Measurements from ENCODE around the gene TPD52L1.

The TPD52L1 gene

DNA sequence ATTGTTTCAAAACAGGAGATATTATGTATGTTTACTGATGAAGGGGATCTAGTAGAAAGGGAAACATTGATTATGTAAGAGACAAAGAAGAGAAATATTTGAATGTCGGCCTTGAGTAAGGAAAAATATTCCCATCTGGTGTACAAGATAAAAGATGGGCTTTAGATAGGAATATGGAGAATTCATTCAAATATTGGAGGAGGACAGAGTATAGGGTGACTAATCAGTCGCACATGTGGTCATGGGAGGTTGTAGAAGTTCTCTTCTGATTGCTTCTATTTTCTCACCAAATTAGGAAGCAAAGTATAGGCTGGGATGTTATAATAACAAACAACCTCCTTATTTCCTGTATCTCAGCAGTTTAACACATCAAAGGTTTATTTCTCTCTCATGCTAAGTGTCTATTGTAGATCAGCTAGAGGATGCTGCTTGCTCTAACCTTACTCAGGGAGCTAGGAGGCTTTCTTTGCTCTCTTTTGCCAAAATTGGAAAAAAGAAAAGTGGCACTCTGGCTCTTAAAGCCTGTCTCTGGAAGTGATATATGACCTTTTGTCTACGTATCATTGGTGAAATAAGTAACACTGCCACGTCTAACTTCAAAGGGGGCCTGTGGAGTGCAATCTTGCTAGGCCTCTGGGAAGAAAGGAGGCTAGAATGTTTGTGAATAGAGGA, 149.4 kb downstream of the TPD52L1 start:
- no peak for DNase-seq (ENCODE audit: low read depth, low spot score)

DNA sequence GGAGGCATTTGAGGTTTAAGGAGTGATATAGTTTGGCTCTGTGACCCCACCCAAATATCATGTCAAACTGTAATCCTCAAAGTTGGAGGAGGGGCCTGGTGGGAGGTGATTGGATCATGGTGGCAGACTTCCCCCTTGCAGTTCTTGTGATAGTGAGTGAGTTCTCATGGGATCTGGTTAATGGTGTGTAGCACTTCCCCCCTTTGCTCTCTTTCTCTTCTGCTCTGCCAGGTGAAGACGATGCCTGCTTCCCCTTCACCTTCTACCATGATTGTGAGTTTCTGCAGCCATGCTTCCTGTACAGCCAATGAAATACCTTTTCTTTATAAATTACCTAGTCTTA, 149.9 kb downstream of the TPD52L1 start:
- DNase-seq (ENCODE audit: low read depth, low spot score) = no peak

DNA sequence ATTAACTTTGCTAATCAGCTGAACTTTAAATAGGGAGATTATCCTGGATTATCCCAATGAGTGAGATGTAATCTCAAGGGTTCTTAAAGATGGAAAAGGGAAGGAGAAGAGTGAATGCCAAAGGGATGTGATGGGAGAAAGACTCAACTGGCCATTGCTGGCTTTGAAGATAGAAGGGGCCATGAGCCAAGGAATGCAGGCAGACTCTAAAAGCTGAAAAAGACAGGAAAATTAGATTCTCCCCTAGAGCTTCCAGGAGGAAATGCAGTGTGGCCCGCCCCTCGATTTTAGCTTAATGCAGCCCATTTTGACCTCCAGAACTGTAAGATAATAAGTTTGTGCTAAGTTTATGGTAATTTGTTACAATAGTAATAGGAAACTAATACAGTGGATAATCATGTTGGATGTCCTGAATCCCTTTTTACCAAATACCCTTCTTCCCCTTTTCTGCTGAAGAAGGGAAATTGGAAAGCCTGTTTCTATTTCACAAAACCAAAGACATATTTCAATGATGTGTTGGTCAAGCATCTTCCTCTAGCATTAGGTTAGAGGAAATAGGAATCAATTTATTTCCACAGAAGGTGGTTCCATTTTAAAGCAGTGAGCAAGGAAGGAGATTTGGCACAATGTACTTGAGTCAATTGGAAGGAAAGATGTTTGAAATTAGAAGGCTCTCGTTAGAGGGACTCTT, 151.5 kb downstream of the TPD52L1 start:
- no peak for DNase-seq (ENCODE audit: low read depth, low spot score)

DNA sequence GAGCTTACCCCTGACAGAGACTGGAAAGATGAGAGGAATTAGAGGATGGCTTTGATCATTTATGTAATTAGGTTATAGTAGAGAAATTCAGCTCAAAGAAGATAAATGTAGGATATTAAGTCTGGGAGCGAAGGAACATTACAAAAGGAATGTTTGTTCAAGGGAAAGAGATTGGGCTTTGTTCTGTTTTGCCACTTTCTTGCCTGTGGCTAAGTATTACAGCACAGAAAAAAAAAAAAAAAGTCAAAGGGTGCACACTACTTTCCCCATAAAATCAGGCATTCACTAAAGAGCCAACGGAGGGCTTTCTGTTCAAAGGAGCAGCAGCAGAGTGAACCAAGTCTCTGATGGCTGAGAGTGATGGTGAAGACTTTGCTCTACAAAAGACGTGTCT, 153.2 kb downstream of the TPD52L1 start:
- no peak for DNase-seq (ENCODE audit: low read depth, low spot score)

DNA sequence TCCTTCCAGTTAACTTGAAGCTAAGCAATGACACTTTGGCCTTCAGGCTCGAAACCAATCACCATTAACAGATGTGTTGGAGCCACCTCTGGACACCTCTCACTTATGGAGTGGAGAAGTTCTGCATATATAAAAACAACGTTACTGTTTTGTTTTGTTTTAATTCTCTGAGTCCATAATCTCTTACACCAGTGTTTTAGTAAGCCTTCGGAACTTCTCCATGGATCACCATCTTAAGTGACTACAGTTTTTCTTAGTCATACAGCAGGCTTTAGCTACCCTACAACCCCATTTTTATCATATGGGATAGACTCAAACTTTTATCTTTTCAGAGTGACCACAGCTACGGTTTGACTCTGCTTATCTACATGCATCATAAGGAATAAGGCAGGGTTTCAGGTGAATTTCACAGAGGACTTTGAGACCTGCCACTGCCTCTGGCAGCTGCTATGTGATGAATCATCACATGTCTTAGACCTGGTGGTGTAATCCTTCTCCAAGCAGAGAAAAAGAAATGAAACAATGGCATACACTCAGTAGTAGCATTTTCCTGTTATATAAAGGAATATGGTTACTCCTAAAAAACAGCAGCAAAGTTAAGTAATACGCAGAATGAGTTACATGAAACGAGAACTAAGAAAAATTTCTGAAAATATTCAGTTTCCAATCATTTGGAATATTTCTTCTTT, 153.7 kb downstream of the TPD52L1 start:
- no peak for DNase-seq (ENCODE audit: low read depth, low spot score)

DNA sequence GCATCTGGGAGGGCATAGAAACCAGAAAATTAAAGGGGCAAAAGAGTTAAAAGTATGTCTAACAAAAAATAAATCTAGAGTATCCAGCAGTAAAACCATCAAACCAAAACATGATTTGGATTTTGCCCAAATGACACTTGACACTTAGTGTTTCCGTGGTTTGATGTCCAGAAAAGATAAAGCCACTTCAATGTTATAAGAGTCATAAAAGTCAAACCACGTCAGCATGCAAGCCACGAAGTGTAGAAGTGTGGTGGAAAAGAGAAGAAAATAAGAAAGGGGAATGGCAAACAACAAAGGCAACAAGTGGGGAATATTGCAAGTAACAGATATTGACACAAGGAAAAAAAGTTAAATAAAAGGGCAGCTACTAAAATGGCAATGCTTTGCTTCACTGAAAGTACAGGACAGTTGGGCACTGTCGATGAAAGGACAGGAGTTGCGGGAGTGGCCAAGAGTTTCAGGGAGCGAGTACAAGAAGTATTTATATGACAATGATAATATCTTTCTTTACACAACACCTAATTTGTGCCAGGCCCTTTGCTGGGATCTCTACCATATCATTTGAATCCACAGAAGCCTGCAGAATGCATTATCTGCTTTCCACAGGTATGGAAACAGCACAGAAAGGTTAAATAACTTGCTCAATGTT, 154.5 kb downstream of the TPD52L1 start:
- no peak for DNase-seq (ENCODE audit: low read depth, low spot score)

DNA sequence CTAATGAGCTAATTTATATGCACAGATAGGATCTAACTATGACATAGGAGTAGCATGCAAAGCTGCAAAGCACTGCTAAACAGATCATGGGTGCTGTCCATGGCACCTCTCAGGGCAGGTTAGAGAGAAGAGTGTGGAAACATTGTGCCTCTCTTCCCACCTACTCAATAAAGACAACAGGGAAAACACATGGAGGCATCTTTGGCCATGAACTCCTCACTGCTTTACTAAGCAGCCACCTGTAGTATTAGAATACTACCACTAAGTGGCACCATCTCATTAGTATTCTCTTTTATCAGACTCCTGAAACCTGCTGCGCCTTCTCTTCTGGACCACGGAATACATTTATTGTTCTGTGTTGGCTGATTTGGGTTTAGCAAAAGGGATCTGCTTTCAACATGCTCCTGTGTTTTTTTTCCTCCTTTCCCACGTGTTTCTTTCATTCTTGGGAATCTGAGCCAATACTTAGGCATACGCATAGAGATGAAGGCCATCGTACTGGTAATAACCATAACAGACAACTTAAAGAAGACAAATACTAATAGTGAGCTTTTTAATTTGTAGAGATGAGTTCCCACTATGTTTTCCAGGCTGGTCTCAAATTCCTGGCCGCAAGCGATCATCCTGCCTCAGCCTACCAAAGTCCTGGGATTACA, 157.5 kb downstream of the TPD52L1 start:
- DNase-seq (ENCODE audit: low read depth, low spot score) = no peak

DNA sequence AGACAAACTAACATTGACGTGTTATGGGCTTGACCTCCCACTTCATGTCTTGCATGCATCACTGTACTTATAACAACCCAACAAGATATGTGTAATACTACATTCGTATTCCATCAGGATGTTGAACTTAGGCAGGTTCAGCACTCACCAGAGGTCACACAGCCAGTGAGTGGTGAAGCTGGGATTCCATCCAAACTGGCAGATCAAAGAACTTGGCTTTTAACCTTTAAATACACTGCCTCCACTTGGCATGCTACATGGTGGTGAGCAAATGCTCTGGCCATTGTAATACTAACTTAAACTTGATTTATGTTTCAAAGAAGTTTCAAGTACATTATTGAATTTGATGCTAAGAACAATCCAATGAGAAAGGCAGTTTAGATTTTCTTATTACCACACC, 158.9 kb downstream of the TPD52L1 start:
- DNase-seq (ENCODE audit: low read depth, low spot score) = no peak

DNA sequence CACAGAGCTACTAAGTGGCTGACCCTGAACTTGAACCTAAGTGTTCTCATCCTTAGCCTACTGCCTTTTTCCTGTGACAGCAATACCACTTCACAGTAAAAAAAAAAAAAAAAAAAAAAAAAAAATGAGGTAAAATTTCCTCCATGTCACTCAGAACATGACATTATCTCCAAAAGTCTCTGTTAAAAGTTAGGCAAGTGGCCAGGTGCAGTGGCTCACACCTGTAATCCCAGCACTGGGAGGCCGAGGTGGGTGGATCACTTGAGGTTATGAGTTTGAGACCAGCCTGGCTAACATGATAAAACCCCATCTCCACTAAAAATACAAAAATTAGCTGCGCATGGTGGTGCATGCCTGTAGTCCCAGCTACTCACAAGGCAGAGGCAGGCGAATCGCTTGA, 159.4 kb downstream of the TPD52L1 start:
- no peak for DNase-seq (ENCODE audit: low read depth, low spot score)

All from activated CD4-positive, CD25-positive, alpha-beta regulatory T cell treated with anti-CD3 and anti-CD28 coated beads, Interleukin-2, amount 50 U/mL, for 16 hours (primary cell).